SU-DHL-6 (cell line): ENCODE results near the gene TRMU.

Experiments used
- CTCF ChIP-seq: fragments of 200-600 bp; sonication (generic); IDR thresholded peaks from one replicate; pipeline ENCODE4 v1.5.1; 2017; ENCODE audit warnings: antibody characterized with exemption, mild to moderate bottlenecking, low read length, moderate library complexity; ENCODE audit not compliant: insufficient read depth, poor library complexity, severe bottlenecking
- EZH2phosphoT487 ChIP-seq: fragments of 200-600 bp; sonication (generic), shearing (Covaris generic); conservative IDR thresholded peaks from 2 replicates; pipeline ENCODE4 v1.6.1; 2018; ENCODE audit warnings: mild to moderate bottlenecking, antibody characterized with exemption, low read length, moderate library complexity, mixed read lengths

- no peak for TF ChIP-seq EZH2phosphoT487
- TF ChIP-seq CTCF: no peak
Measured at GRCh38 chr22:46349681-46350080, 14.2 kb downstream of the TRMU start.
